ENCODE measurements around the gene ANGPTL2. TPM values are rescaled to one million over a fixed set of nuclear protein-coding genes. Genes with fewer than 3 reads are reported as not detected.
A peak's percentile ranks its signal among the peaks of the same experiment; 100 is the strongest.

The ANGPTL2 gene
- total RNA-seq, 2 donors from 2014 or later, result 0.10 TPM; not detected in 1

GRCh38 chr9:127087411-127087810, 35.0 kb downstream of the ANGPTL2 start:
- no peak overlapping the region for H3K4me3 Mint-ChIP-seq
- H3K36me3 Mint-ChIP-seq (ENCODE audit: low read depth), result peaks cover 3% of the 10 kb centered on the region
- H3K27me3 Mint-ChIP-seq, result no peaks in the 10 kb centered on the region
- ATAC-seq (no peak), DNase-seq (no peak)
- no peaks in the 10 kb centered on the region for H3K9me3 ChIP-seq (ENCODE audit: control insufficient read depth, low read length, poor library complexity, severe bottlenecking)
- peaks cover 8% of the 10 kb centered on the region for H3K4me1 Mint-ChIP-seq
- H3K27ac Mint-ChIP-seq, result no peak overlapping the region

GRCh38 chr9:127086771-127087170, 35.7 kb downstream of the ANGPTL2 start:
- Mint-ChIP-seq H3K4me3 (no peak overlapping the region), H3K4me1 (peaks cover 8% of the 10 kb centered on the region), H3K27ac (no peak overlapping the region), H3K27me3 (no peaks in the 10 kb centered on the region), H3K36me3 (ENCODE audit: low read depth) (peaks cover 3% of the 10 kb centered on the region)
- DNase-seq (no peak), ATAC-seq (no peak)
- no peaks in the 10 kb centered on the region for H3K9me3 ChIP-seq (ENCODE audit: control insufficient read depth, low read length, poor library complexity, severe bottlenecking)

GRCh38 chr9:127085186-127085585, 37.2 kb downstream of the ANGPTL2 start:
- H3K27me3 Mint-ChIP-seq, result no peaks in the 10 kb centered on the region
- no peaks in the 10 kb centered on the region for H3K9me3 ChIP-seq (ENCODE audit: control insufficient read depth, low read length, poor library complexity, severe bottlenecking)
- ATAC-seq, result no peak
- DNase-seq, result no peak
- H3K4me3 Mint-ChIP-seq, result no peak overlapping the region
- no peak overlapping the region for H3K27ac Mint-ChIP-seq
- H3K36me3 Mint-ChIP-seq (ENCODE audit: low read depth), result peaks cover 3% of the 10 kb centered on the region
- peaks cover 10% of the 10 kb centered on the region for H3K4me1 Mint-ChIP-seq

- no peak for ATAC-seq
- H3K4me3 Mint-ChIP-seq, result no peak overlapping the region
- H3K27me3 Mint-ChIP-seq, result no peaks in the 10 kb centered on the region
- H3K36me3 Mint-ChIP-seq (ENCODE audit: low read depth), result peaks cover 7% of the 10 kb centered on the region
- H3K4me1 Mint-ChIP-seq, result peaks cover 10% of the 10 kb centered on the region
- no peak overlapping the region for H3K27ac Mint-ChIP-seq
- DNase-seq, result no peak
- no peaks in the 10 kb centered on the region for H3K9me3 ChIP-seq (ENCODE audit: control insufficient read depth, low read length, poor library complexity, severe bottlenecking)
Observed at GRCh38 chr9:127084076-127085039, 38.1 kb downstream of the ANGPTL2 start.

GRCh38 chr9:127083138-127083980, 39.1 kb downstream of the ANGPTL2 start:
- DNase-seq (no peak), ATAC-seq (no peak)
- H3K4me3 Mint-ChIP-seq, result no peak overlapping the region
- no peaks in the 10 kb centered on the region for H3K9me3 ChIP-seq (ENCODE audit: control insufficient read depth, low read length, poor library complexity, severe bottlenecking)
- H3K27me3 Mint-ChIP-seq, result no peaks in the 10 kb centered on the region
- no peak overlapping the region for H3K27ac Mint-ChIP-seq
- H3K4me1 Mint-ChIP-seq, result peaks cover 10% of the 10 kb centered on the region
- peaks cover 8% of the 10 kb centered on the region for H3K36me3 Mint-ChIP-seq (ENCODE audit: low read depth)

- no peaks in the 10 kb centered on the region for H3K9me3 ChIP-seq (ENCODE audit: control insufficient read depth, low read length, poor library complexity, severe bottlenecking)
- ATAC-seq, result no peak
- no peak for DNase-seq
- H3K27ac Mint-ChIP-seq, result no peak overlapping the region
- no peak overlapping the region for H3K4me3 Mint-ChIP-seq
- peaks cover 9% of the 10 kb centered on the region for H3K36me3 Mint-ChIP-seq (ENCODE audit: low read depth)
- no peaks in the 10 kb centered on the region for H3K27me3 Mint-ChIP-seq
- H3K4me1 Mint-ChIP-seq, result peaks cover 14% of the 10 kb centered on the region
Observed at GRCh38 chr9:127081250-127082185, 40.9 kb downstream of the ANGPTL2 start.

GRCh38 chr9:127079446-127080140, 42.8 kb downstream of the ANGPTL2 start:
- ATAC-seq (no peak), DNase-seq (no peak)
- no peak overlapping the region for H3K4me3 Mint-ChIP-seq
- no peaks in the 10 kb centered on the region for H3K27me3 Mint-ChIP-seq
- peaks cover 9% of the 10 kb centered on the region for H3K36me3 Mint-ChIP-seq (ENCODE audit: low read depth)
- peaks cover 12% of the 10 kb centered on the region for H3K4me1 Mint-ChIP-seq
- H3K9me3 ChIP-seq (ENCODE audit: control insufficient read depth, low read length, poor library complexity, severe bottlenecking), result no peaks in the 10 kb centered on the region
- H3K27ac Mint-ChIP-seq, result no peak overlapping the region

GRCh38 chr9:127078988-127079387, 43.4 kb downstream of the ANGPTL2 start:
- no peak for DNase-seq
- Mint-ChIP-seq H3K4me3 (no peak overlapping the region), H3K27ac (no peak overlapping the region), H3K36me3 (ENCODE audit: low read depth) (peaks cover 9% of the 10 kb centered on the region), H3K4me1 (peaks cover 10% of the 10 kb centered on the region), H3K27me3 (no peaks in the 10 kb centered on the region)
- H3K9me3 ChIP-seq (ENCODE audit: control insufficient read depth, low read length, poor library complexity, severe bottlenecking), result no peaks in the 10 kb centered on the region
- no peak for ATAC-seq

- DNase-seq (no peak), ATAC-seq (no peak)
- Mint-ChIP-seq H3K36me3 (ENCODE audit: low read depth) (peaks cover 9% of the 10 kb centered on the region), H3K27me3 (no peaks in the 10 kb centered on the region), H3K4me1 (peaks cover 10% of the 10 kb centered on the region), H3K4me3 (no peak overlapping the region), H3K27ac (no peak overlapping the region)
- H3K9me3 ChIP-seq (ENCODE audit: control insufficient read depth, low read length, poor library complexity, severe bottlenecking), result no peaks in the 10 kb centered on the region
Observed at GRCh38 chr9:127078336-127078735, 44.1 kb downstream of the ANGPTL2 start.

- ATAC-seq (no peak), DNase-seq (no peak)
- Mint-ChIP-seq H3K27me3 (no peaks in the 10 kb centered on the region), H3K36me3 (ENCODE audit: low read depth) (peaks cover 9% of the 10 kb centered on the region), H3K4me1 (peaks cover 8% of the 10 kb centered on the region), H3K27ac (no peak overlapping the region), H3K4me3 (no peak overlapping the region)
- H3K9me3 ChIP-seq (ENCODE audit: control insufficient read depth, low read length, poor library complexity, severe bottlenecking), result no peaks in the 10 kb centered on the region
Observed at GRCh38 chr9:127077644-127077946, 44.8 kb downstream of the ANGPTL2 start.

GRCh38 chr9:127076860-127077643, 45.4 kb downstream of the ANGPTL2 start:
- H3K4me3 Mint-ChIP-seq, result peak overlapping the region; percentile 16
- H3K27ac Mint-ChIP-seq, result no peak overlapping the region
- peaks cover 8% of the 10 kb centered on the region for H3K4me1 Mint-ChIP-seq
- H3K27me3 Mint-ChIP-seq, result no peaks in the 10 kb centered on the region
- ATAC-seq (no peak), DNase-seq (no peak)
- peaks cover 9% of the 10 kb centered on the region for H3K36me3 Mint-ChIP-seq (ENCODE audit: low read depth)
- H3K9me3 ChIP-seq (ENCODE audit: control insufficient read depth, low read length, poor library complexity, severe bottlenecking), result no peaks in the 10 kb centered on the region

All from T-helper 17 cell (primary cell).